Measurements from ENCODE around the gene MNDA.

Gene MNDA

DNA sequence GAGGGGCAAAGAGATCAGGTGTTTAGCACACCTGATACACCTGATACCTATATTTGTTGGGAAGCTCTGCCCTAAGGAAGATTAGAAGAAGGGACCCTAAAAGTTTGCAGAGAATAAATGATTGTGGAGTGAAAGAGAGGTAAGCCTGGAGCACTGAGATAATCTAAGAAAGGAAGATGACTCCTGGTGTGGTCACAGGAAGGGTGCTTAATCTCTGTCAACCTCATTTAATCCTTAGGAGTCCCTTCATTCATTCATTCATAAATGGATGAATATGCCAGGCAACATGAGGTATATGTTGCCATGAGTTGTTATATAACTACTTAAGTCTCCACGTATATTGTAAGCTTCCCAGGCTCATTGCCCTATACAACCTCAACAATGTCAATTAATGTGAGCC, 16.2 kb upstream of the MNDA start:
- H3F3A ChIP-seq (ENCODE audit: control insufficient read depth, insufficient read depth), result no peaks in the 10 kb centered on the region
- no peaks in the 10 kb centered on the region for H3K4me1 ChIP-seq (ENCODE audit: control insufficient read depth, low read length)
- H3K9me3 ChIP-seq (ENCODE audit: control insufficient read depth, insufficient read depth, low read length), result no peaks in the 10 kb centered on the region
- H3K27me3 ChIP-seq (ENCODE audit: control insufficient read depth, low read length), result peaks cover 5% of the 10 kb centered on the region; the same call in 1 of the 2 replicates
- TF ChIP-seq, protein P1, sequence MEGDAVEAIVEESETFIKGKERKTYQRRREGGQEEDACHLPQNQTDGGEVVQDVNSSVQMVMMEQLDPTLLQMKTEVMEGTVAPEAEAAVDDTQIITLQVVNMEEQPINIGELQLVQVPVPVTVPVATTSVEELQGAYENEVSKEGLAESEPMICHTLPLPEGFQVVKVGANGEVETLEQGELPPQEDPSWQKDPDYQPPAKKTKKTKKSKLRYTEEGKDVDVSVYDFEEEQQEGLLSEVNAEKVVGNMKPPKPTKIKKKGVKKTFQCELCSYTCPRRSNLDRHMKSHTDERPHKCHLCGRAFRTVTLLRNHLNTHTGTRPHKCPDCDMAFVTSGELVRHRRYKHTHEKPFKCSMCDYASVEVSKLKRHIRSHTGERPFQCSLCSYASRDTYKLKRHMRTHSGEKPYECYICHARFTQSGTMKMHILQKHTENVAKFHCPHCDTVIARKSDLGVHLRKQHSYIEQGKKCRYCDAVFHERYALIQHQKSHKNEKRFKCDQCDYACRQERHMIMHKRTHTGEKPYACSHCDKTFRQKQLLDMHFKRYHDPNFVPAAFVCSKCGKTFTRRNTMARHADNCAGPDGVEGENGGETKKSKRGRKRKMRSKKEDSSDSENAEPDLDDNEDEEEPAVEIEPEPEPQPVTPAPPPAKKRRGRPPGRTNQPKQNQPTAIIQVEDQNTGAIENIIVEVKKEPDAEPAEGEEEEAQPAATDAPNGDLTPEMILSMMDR (IDR thresholded peaks at IDR 0.05; ENCODE audit: low read depth, low read length, poor library complexity, severe bottlenecking), result no peak
- TF ChIP-seq EZH2phosphoT487 (IDR thresholded peaks at IDR 0.05; ENCODE audit: borderline replicate concordance, low read length), result no peak
- H3K36me3 ChIP-seq (ENCODE audit: control insufficient read depth, low read length), result no peaks in the 10 kb centered on the region
- no peak overlapping the region for H3K4me3 ChIP-seq (ENCODE audit: low read length)
- H4K20me1 ChIP-seq (ENCODE audit: control insufficient read depth, insufficient read depth, low read depth, low read length), result no peaks in the 10 kb centered on the region
- no peaks in the 10 kb centered on the region for H3K9me2 ChIP-seq (replicated peaks; ENCODE audit: control insufficient read depth, low read length)
- no peaks in the 10 kb centered on the region for H3K79me2 ChIP-seq (ENCODE audit: control insufficient read depth, low read length)
- H3K4me2 ChIP-seq (ENCODE audit: low read length), result no peak overlapping the region
- no peak overlapping the region for H3K27ac ChIP-seq (ENCODE audit: low read depth, low read length)

DNA sequence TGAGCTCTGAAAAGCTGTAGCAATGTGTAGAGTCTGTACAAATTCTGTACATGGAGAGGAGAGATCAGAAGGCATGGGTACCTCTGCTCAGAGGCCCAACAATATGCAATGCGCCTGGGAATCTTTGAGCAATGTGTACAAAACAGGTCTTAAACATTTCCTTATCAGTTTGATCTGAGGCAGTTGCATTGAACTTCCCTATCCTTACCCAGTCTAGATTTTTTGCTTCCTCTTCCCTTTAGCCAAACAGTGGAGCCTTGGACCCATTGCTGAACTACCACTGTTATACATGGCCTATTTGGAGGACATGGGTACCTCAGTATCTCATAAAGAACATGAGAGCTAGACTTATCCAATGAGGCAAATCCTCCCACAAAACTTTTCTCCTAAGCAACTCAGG, 12.6 kb upstream of the MNDA start:
- no peaks in the 10 kb centered on the region for H3K9me2 ChIP-seq (replicated peaks; ENCODE audit: control insufficient read depth, low read length)
- H3K4me3 ChIP-seq (ENCODE audit: low read length), result no peak overlapping the region
- H3K36me3 ChIP-seq (ENCODE audit: control insufficient read depth, low read length), result no peaks in the 10 kb centered on the region
- H3K27me3 ChIP-seq (ENCODE audit: control insufficient read depth, low read length), result peaks cover 5% of the 10 kb centered on the region; the same call in 1 of the 2 replicates
- H3K4me2 ChIP-seq (ENCODE audit: low read length), result no peak overlapping the region
- H3K27ac ChIP-seq (ENCODE audit: low read depth, low read length), result no peak overlapping the region
- no peaks in the 10 kb centered on the region for H4K20me1 ChIP-seq (ENCODE audit: control insufficient read depth, insufficient read depth, low read depth, low read length)
- no peaks in the 10 kb centered on the region for H3K9me3 ChIP-seq (ENCODE audit: control insufficient read depth, insufficient read depth, low read length)
- no peaks in the 10 kb centered on the region for H3F3A ChIP-seq (ENCODE audit: control insufficient read depth, insufficient read depth)
- no peaks in the 10 kb centered on the region for H3K4me1 ChIP-seq (ENCODE audit: control insufficient read depth, low read length)
- no peaks in the 10 kb centered on the region for H3K79me2 ChIP-seq (ENCODE audit: control insufficient read depth, low read length)
- TF ChIP-seq, protein P1 (IDR thresholded peaks at IDR 0.05; ENCODE audit: low read depth, low read length, poor library complexity, severe bottlenecking), result no peak
- TF ChIP-seq EZH2phosphoT487 (IDR thresholded peaks at IDR 0.05; ENCODE audit: borderline replicate concordance, low read length), result no peak

DNA sequence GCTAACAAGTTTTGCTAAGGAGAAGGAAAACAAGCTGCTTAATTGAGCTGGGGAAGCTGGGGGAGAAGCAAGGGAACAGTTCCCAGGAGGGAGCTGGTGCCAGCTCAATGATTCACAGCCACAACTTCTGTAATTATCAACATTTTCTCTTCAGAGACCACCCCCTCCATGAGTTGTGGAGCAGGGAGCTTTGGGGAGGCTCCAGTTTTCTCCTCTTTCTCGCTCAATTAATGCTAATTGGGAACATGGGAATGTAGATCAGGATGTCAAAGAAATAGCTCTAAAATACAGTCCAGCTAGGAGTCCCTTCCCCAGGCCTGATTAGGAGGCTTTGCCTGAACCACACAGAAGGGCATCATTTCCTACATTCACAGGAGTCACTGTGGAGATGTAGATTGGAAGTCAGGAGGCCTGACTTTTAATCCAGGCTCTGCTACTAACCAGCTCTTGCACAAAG, 12.1 kb upstream of the MNDA start:
- Histone ChIP-seq H4K20me1 (ENCODE audit: control insufficient read depth, insufficient read depth, low read depth, low read length) (no peaks in the 10 kb centered on the region), H3K4me3 (ENCODE audit: low read length) (no peak overlapping the region), H3K4me2 (ENCODE audit: low read length) (no peak overlapping the region), H3F3A (ENCODE audit: control insufficient read depth, insufficient read depth) (no peaks in the 10 kb centered on the region), H3K4me1 (ENCODE audit: control insufficient read depth, low read length) (no peaks in the 10 kb centered on the region), H3K9me3 (ENCODE audit: control insufficient read depth, insufficient read depth, low read length) (no peaks in the 10 kb centered on the region), H3K27ac (ENCODE audit: low read depth, low read length) (no peak overlapping the region), H3K79me2 (ENCODE audit: control insufficient read depth, low read length) (no peaks in the 10 kb centered on the region), H3K9me2 (replicated peaks; ENCODE audit: control insufficient read depth, low read length) (no peaks in the 10 kb centered on the region), H3K27me3 (ENCODE audit: control insufficient read depth, low read length) (peaks cover 5% of the 10 kb centered on the region; the same call in 1 of the 2 replicates), H3K36me3 (ENCODE audit: control insufficient read depth, low read length) (no peaks in the 10 kb centered on the region)
- TF ChIP-seq, protein P1 (IDR thresholded peaks at IDR 0.05; ENCODE audit: low read depth, low read length, poor library complexity, severe bottlenecking), result no peak
- no peak for TF ChIP-seq EZH2phosphoT487 (IDR thresholded peaks at IDR 0.05; ENCODE audit: borderline replicate concordance, low read length)

Data from DOHH2 (cell line).